Hepatocyte (in vitro differentiated cells): ENCODE measurements around the gene DNAJB7. TPM values are rescaled to one million over a fixed set of nuclear protein-coding genes. Genes with fewer than 3 reads are reported as not detected.
"Not testable (repeated sequence)": the region's sequence is repeated elsewhere in the genome, so short reads cannot be mapped to it uniquely, and the experiment has no call there.

Experiments
- DNase-seq: peaks from one replicate; pipeline ENCODE4 v3.0.0-alpha.2; 2016; ENCODE audit warnings: low spot score
- H2AFZ ChIP-seq: fragments of 200-600 bp; sonication (generic); 2 replicates; pipeline ENCODE4 v1.6.0; 2016; ENCODE audit warnings: antibody characterized with exemption, mild to moderate bottlenecking
- H3K27ac ChIP-seq: fragments of 200-600 bp; sonication (generic); 2 replicates; pipeline ENCODE4 v1.5.1; 2016; ENCODE audit warnings: mild to moderate bottlenecking
- H3K27me3 ChIP-seq: fragments of 200-600 bp; sonication (generic); 2 replicates; pipeline ENCODE4 v1.6.1; 2016
- H3K36me3 ChIP-seq: fragments of 200-600 bp; sonication (generic); replicated peaks from 2 replicates; pipeline ENCODE4 v1.5.1; 2016; ENCODE audit warnings: low read depth; ENCODE audit not compliant: insufficient read depth
- H3K4me1 ChIP-seq: fragments of 200-600 bp; sonication (generic); 2 replicates; pipeline ENCODE4 v1.5.1; 2016; ENCODE audit warnings: mild to moderate bottlenecking, moderate library complexity; ENCODE audit not compliant: insufficient read depth
- H3K4me2 ChIP-seq: fragments of 200-600 bp; sonication (generic); 2 replicates; pipeline ENCODE4 v1.6.0; 2016
- H3K4me3 ChIP-seq: fragments of 200-600 bp; sonication (generic); 2 replicates; pipeline ENCODE4 v1.5.1; 2016; ENCODE audit warnings: mild to moderate bottlenecking
- H3K79me2 ChIP-seq: fragments of 200-600 bp; sonication (generic); 2 replicates; pipeline ENCODE4 v1.6.0; 2017; ENCODE audit warnings: mild to moderate bottlenecking
- H3K9me2 ChIP-seq: fragments of 200-600 bp; sonication (generic); replicated peaks from 2 replicates; pipeline ENCODE4 v1.6.0; 2017; ENCODE audit warnings: mild to moderate bottlenecking; ENCODE audit not compliant: insufficient read depth
- H3K9me3 ChIP-seq: fragments of 200-600 bp; sonication (generic); 2 replicates; pipeline ENCODE4 v1.5.1; 2016; ENCODE audit warnings: low read depth, mild to moderate bottlenecking
- H4K20me1 ChIP-seq: fragments of 200-600 bp; sonication (generic); 2 replicates; pipeline ENCODE4 v1.6.0; 2016; ENCODE audit warnings: mild to moderate bottlenecking; ENCODE audit not compliant: insufficient read depth, poor library complexity, severe bottlenecking
- EZH2 ChIP-seq: fragments of 200-600 bp; sonication (generic); IDR thresholded peaks from 2 replicates; pipeline ENCODE4 v1.6.1; 2016; ENCODE audit warnings: antibody characterized with exemption, mild to moderate bottlenecking, borderline replicate concordance
- EZH2phosphoT487 ChIP-seq: fragments of 200-600 bp; sonication (generic); IDR thresholded peaks from one replicate; pipeline ENCODE4 v1.6.1; 2018; ENCODE audit warnings: antibody characterized with exemption, mild to moderate bottlenecking, low read depth, moderate library complexity; ENCODE audit not compliant: unreplicated experiment, severe bottlenecking
- WGBS: methylation state at CpG from one replicate; pipeline ENCODE4 v1.1.6; 2016; ENCODE audit warnings: low lambda C conversion rate; ENCODE audit errors: missing lambda C conversion rate; 5-methylcytosine and 5-hydroxymethylcytosine counted together
- polyA plus RNA-seq: library from polyadenylated mRNA; unstranded; fragments of >200 nt; fragmentation: Nextera tagmentation; extraction: Ambion mirVana; gene quantifications from 2 replicates; pipeline ENCODE4 v1.2.1, GENCODE V29; 2016
- total RNA-seq: library from RNA; depleted of rRNA; stranded (reverse); fragments of >200 nt; gene quantifications from 2 replicates; pipeline ENCODE4 v1.2.3, GENCODE V29; 2014
- TF ChIP-seq, protein P1 (sequence below): fragments of 200-600 bp; sonication (generic); IDR thresholded peaks from 2 replicates; pipeline ENCODE4 v1.5.1; 2016; ENCODE audit warnings: antibody characterized with exemption, mild to moderate bottlenecking; ENCODE audit not compliant: poor library complexity

DNAJB7 gene
- total and polyA plus RNA-seq, 2 experiments from 2014 or later, result 0.66 TPM; not detected in 1

DNA sequence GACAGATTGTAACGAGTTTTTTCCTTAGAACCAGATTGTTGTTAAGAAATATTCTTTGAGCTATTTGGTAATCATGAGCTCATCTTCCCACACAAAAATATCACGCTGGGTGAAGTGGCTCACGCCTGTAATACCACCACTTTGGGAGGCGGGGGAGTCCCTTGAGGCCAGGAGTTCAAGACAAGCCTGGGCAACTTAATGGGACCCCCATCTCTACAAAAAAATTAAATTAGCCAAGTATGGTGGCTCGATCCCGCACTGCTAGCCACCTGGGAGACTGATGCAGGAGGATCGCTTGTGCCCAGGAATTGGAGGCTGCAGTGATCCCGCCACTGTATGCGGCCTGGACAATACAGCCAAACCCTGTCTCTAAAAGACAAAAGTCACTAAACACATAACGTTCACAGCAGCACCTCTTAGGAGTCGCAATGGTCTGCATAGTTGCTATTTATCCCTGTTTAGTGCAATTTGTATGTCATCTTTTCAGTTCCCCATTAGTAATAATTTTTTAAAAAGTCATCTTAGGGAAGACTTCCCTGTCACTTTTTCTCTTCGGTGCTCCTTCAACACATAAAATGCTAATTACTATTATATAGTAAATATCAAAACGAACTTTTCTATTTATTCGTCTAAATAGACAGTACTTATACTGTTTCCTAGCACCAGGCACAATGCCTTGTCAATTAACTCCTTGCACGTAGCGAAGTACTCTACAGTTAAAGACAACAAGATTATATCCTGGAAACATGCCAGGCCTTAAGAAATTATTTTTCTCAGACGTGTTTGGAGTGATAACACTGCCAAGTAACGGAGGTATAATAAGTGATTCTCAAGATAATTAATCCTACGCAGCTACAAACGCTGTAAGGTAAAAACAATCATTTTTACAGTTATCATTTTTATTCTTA lies 6.6 kb downstream of the DNAJB7 start:
- Histone ChIP-seq H3K79me2 (peaks cover 92% of the 10 kb centered on the region), H3K9me3 (no peaks in the 10 kb centered on the region), H3K4me3 (peak overlapping the region; percentile 67), H3K27ac (peak overlapping the region; percentile 97), H2AFZ (peak overlapping the region; percentile 72), H4K20me1 (peaks cover 52% of the 10 kb centered on the region), H3K4me2 (peak overlapping the region; percentile 81), H3K9me2 (no peaks in the 10 kb centered on the region), H3K4me1 (peaks cover 33% of the 10 kb centered on the region), H3K27me3 (no peaks in the 10 kb centered on the region), H3K36me3 (no peaks in the 10 kb centered on the region)
- peak; percentile 23 for DNase-seq
- TF ChIP-seq EZH2phosphoT487, result no peak
- TF ChIP-seq, protein P1, sequence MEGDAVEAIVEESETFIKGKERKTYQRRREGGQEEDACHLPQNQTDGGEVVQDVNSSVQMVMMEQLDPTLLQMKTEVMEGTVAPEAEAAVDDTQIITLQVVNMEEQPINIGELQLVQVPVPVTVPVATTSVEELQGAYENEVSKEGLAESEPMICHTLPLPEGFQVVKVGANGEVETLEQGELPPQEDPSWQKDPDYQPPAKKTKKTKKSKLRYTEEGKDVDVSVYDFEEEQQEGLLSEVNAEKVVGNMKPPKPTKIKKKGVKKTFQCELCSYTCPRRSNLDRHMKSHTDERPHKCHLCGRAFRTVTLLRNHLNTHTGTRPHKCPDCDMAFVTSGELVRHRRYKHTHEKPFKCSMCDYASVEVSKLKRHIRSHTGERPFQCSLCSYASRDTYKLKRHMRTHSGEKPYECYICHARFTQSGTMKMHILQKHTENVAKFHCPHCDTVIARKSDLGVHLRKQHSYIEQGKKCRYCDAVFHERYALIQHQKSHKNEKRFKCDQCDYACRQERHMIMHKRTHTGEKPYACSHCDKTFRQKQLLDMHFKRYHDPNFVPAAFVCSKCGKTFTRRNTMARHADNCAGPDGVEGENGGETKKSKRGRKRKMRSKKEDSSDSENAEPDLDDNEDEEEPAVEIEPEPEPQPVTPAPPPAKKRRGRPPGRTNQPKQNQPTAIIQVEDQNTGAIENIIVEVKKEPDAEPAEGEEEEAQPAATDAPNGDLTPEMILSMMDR, result no peak
- TF ChIP-seq EZH2, result no peak
- 43% methylated on average over 20 of the region's 20 CpGs for WGBS

DNA sequence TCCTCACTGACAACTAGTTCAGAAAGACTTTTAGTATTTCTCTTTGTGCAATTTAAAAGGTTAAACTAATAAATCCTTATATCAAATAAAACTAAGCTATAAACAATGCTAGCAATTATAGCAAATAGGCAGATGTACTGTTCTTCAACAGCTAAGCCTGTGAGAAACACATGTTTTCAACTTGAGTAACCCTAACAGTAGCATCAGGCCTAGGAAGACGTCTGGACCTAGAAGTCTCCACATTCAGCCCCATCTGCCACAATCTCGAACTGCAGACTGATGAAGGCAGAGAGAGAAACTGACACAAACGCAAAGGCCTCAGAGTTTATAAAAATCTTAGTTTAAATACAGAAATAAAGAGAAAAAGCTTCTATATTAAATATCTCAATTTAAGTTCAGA lies 8.0 kb downstream of the DNAJB7 start:
- H2AFZ ChIP-seq, result no peak overlapping the region
- H3K36me3 ChIP-seq, result no peaks in the 10 kb centered on the region
- peak overlapping the region; percentile 18 for H3K4me3 ChIP-seq
- H4K20me1 ChIP-seq, result peaks cover 60% of the 10 kb centered on the region
- H3K4me2 ChIP-seq, result peak overlapping the region; percentile 81
- TF ChIP-seq EZH2phosphoT487, result no peak
- H3K27ac ChIP-seq, result peak overlapping the region; percentile 42
- no peaks in the 10 kb centered on the region for H3K9me2 ChIP-seq
- peaks cover 92% of the 10 kb centered on the region for H3K79me2 ChIP-seq
- DNase-seq, result no peak
- no peaks in the 10 kb centered on the region for H3K9me3 ChIP-seq
- no peaks in the 10 kb centered on the region for H3K27me3 ChIP-seq
- 47% methylated on average over 3 of the region's 3 CpGs for WGBS
- H3K4me1 ChIP-seq, result peaks cover 33% of the 10 kb centered on the region

DNA sequence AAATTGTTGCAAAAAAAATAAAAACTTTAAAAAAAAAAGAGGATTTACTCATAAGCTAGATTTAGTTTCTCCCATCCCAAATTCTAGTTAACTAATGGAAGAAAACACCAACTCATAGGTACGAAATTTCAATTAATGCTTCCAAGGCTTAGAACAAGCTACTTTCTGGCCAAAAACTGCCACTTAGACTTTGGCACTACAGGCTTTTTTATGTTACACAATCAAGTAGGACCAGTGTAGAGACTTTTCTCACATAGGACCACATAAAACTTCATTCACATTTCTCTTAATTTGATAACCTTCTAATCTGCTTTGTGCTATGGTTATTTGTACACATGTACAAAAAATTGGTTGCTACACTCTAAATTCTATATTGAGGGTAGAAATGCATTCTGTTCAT lies 8.6 kb downstream of the DNAJB7 start:
- Histone ChIP-seq H3K4me3 (peak overlapping the region; percentile 18), H3K79me2 (peaks cover 92% of the 10 kb centered on the region), H3K4me1 (peaks cover 33% of the 10 kb centered on the region), H3K36me3 (no peaks in the 10 kb centered on the region), H3K9me3 (no peaks in the 10 kb centered on the region), H3K27ac (peak overlapping the region; percentile 42), H3K27me3 (no peaks in the 10 kb centered on the region), H4K20me1 (peaks cover 60% of the 10 kb centered on the region), H3K9me2 (no peaks in the 10 kb centered on the region), H3K4me2 (peak overlapping the region; percentile 81), H2AFZ (no peak overlapping the region)
- 69% methylated on average over 1 of the region's 1 CpG for WGBS
- TF ChIP-seq, protein P1, result no peak
- TF ChIP-seq EZH2phosphoT487 (no peak), EZH2 (no peak)
- DNase-seq, result no peak

DNA sequence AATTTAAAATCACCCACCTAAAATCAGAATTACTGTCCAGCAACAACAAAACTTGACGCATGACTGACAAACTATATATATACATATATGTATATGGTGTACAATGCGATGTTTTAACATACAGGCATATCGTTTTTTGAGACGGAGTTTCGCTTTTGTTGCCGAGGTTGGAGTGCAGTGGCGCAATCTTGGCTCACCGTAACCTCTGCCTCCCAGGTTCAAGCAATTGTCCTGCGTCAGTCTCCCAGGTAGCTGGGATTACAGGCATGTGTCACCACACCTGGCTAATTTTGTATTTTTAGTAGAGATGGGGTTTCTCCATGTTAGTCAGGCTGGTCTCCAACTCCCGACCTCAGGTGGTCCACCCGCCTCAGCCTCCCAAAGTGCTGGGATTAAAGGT lies 16.1 kb downstream of the DNAJB7 start:
- peaks cover 31% of the 10 kb centered on the region for H4K20me1 ChIP-seq
- not testable (repeated sequence) for H3K4me2 ChIP-seq, H2AFZ ChIP-seq, H3K4me1 ChIP-seq, H3K9me3 ChIP-seq, H3K9me2 ChIP-seq, DNase-seq, H3K27ac ChIP-seq, H3K27me3 ChIP-seq, H3K36me3 ChIP-seq, H3K4me3 ChIP-seq
- 95% methylated on average over 11 of the region's 11 CpGs for WGBS
- peaks cover 99% of the 10 kb centered on the region for H3K79me2 ChIP-seq
